HPDE6-E6E7 (cell line): ENCODE data around the gene MTLN.
"Not testable (repeated sequence)": the region's sequence is repeated elsewhere in the genome, so short reads cannot be mapped to it uniquely, and the experiment has no call there.

Experiments used
- DNase-seq: peaks from one replicate; pipeline ENCODE4 v3.0.0; 2011; ENCODE audit warnings: missing footprints; ENCODE audit errors: extremely low spot score

Gene MTLN, protein sequence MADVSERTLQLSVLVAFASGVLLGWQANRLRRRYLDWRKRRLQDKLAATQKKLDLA

GRCh38 chr2:110211938-110212858 lies at the start of gene MTLN:
TSS of gene MTLN (minus strand) at chr2:110212547. CDS start at chr2:110212525, 22 bp downstream.
- peak; percentile 58 for DNase-seq

DNA sequence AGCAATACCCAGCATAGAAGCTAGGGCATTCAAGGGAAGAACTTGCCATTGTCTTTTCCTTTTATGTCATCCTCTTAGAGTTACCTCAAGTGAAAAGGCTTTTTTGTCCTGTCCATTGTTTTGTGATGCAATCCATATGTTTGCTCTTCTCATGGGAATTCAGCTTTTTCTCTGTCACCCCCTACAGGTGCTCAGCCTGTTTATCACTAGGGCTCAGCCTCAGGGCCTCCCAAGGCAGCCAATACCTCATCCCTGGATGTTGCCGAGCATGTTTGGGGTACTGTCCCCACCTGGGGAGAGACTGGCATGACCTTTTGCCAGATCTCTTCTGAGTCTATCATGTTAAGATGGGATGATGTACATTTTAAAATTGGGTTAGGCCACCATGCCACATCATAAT lies 49.6 kb upstream of the MTLN start:
- not testable (repeated sequence) for DNase-seq

GRCh38 chr2:110248081-110248795 lies 35.9 kb upstream of the MTLN start:
- DNase-seq, result not testable (repeated sequence)

DNA sequence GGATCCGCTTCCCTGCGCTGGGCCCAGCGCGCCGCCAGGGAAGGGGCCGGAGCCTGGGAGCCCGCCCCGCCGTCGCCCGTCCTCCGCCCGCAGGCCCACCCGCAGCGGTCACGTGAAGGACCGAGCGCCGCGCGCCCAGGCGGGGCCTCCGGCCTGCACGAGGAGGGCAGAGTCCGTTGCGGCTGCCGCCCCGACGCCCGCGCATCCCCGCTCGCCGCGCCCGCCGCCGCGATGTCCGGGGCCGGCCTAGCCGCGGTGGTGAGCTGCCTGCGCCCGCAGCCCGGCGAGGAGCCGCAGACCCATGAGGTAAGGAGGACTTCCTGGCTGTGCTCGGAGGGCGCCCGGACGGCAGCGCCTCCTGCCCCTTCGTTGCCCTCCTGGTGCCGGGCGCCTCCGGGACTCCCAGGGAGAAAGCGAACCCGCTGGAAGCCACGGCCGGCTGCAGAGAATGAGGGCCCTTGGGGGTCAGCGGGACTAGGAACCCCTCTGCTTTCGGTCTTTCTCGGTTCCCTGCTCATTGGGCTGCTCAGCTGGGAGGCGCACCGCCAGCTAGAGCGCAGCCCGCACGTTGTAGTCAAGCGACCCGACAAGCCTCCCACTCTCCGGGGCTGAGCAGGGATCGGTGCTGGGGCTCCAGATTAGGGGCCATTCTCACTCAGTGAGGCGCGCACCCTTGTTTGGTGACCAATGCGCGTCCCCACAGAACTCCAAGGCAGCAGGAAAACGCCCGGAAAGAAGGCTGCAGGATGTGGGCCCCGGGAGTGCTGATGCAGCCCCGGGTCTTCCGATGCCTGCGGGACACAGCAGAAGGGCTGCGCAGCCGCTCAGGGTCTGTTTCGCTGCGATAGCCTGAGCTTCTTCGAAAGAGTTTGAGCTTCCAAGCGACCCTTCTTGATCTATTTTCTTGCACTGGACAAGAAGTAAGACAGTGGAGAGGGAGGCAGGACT lies 33.4 kb upstream of the MTLN start:
- DNase-seq, result not testable (repeated sequence)

DNA sequence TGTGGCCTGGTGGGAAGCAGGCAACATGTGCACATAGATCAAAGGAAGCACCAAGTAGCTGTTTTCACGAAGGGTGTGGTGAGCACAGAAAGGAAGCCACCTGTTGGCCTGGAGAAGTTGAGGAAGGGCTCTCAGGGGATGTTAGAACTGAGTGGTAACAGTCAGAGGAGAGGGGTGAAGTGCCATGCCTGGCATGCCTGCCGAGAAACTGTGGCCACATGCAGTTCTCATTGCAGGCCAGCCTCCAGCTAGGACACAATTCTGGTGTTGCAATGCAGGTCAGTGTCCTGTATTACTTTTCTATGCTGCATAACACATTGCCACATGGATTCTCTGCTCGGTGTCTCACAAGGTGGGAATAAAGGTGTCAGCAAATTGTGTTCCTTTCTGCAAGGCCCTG lies 30.9 kb upstream of the MTLN start:
- not testable (repeated sequence) for DNase-seq

GRCh38 chr2:110234514-110234913 lies 22.2 kb upstream of the MTLN start:
- not testable (repeated sequence) for DNase-seq

- DNase-seq, result not testable (repeated sequence)
These were observed 17.5 kb upstream of the MTLN start for GRCh38 chr2:110229886-110230285.

DNA sequence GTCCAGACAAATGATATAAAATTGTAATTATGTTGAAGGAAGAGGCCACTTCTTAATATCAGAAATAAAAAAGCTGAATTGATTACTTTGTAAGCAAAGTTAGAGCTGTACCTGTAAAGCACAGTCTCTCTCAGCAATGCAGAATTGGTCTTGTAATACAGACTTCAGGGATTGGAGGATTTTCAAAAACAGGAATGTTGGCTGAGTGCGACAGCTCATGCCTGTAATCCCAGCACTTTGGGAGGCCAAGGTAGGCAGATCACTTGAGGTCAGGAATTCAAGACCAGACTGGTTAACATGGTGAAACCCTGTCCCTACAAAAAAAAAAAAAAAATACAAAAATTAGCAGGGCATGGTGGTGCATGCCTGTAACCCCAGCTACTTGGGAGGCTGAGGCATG lies 10.3 kb upstream of the MTLN start:
- not testable (repeated sequence) for DNase-seq

GRCh38 chr2:110221938-110222337 lies 9.6 kb upstream of the MTLN start:
- no peak for DNase-seq

DNA sequence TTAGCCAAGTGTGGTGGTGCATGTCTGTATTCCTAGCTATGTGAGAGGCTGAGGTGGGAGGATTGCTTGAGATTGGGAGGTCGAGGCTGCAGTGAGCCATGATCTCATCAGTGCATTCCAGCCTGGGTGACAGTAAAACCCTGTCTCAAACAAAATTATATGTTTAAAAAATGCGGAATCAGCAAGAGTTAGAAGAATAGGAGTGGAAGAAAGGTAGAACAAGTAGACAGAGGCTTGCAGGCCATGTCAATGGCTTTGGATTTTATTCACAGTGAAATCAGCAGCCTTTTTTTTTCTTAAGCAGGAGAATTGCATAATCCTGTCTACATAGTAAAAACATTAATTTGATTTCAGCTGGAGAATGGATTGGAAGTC lies 7.8 kb upstream of the MTLN start:
- no peak for DNase-seq

GRCh38 chr2:110219496-110220189 lies 7.3 kb upstream of the MTLN start:
- DNase-seq, result peak; percentile 13

- not testable (repeated sequence) for DNase-seq
These were observed 6.5 kb upstream of the MTLN start for GRCh38 chr2:110218889-110219288.

DNA sequence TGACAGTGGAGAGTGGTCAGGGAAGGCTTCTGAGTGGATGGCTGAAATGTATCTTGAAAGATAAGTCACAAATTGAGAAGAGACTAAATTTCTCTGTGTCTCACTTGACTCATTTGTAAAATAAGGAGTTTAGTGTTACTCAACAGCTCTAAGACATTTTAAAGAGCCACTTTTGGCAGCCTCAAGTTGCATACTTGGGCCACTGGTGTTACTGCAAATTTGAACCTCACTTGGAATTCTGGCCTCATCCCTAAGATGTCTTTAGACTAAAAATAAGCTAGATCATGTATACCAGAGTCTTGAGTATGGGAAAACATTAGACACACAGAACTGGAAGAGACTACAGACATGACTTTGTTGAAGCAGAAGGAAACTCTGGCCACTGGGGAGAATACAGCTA lies 4.5 kb upstream of the MTLN start:
- DNase-seq, result no peak

- DNase-seq, result no peak
These were observed 3.9 kb upstream of the MTLN start for GRCh38 chr2:110216199-110216598.

GRCh38 chr2:110215566-110216158 lies 3.3 kb upstream of the MTLN start:
- DNase-seq, result no peak

DNA sequence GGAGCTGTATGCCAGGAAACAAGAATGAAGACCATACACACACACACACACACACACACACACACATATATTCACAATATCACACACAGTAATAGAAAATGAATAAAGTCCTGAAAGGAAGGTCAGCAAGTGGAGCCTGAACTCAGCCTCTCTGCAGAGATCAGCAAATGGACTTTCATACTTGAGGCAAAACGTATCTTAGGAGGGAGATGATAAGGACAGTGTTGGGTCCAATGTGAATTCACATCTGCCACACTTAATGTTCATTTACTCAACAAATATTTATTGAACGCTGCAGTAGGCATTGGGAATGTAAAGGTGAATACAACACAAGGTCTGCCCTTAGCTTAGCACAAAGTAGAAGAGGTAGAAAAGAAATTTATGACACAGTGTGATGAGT lies 2.7 kb upstream of the MTLN start:
- DNase-seq, result no peak

DNA sequence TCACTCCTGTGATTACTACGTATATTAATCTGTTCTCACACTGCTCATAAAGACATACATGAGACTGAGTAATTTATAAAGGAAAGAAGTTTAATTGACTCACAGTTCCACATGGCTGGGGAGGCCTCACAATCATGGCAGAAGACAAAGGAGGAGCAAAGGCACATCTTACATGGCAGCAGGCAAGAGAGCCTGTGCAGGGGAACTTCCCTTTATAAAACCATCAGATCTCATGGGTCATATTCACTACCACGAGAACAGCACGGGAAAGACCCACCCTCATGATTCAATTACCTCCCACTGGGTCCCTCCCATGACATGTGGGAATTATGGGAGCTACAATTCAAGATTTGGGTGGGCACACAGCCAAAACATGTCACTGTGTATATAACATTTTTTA lies 1.2 kb upstream of the MTLN start:
- not testable (repeated sequence) for DNase-seq

GRCh38 chr2:110205660-110206455 lies 6.5 kb downstream of the MTLN start:
- no peak for DNase-seq
